GM12892 (cell line): ENCODE data around the gene SIK3.

ENCODE experiments used
- DNase-seq: peaks from one replicate; pipeline ENCODE4 v3.0.0; 2011; ENCODE audit not compliant: insufficient read length
- FAIRE-seq: peaks from 2 replicates; lab custom pipeline; 2011; peaks lifted over from hg19 to GRCh38; lab: Jason Lieb, UNC
- POLR2A ChIP-seq: IDR thresholded peaks from 2 replicates; pipeline ENCODE4 v1.6.1; 2011; ENCODE audit warnings: low read depth, low read length, control low read depth
- POLR2AphosphoS5 ChIP-seq: IDR thresholded peaks from 2 replicates; pipeline ENCODE4 v1.6.1; 2011; ENCODE audit warnings: low read depth, low read length, control low read depth
- TAF1 ChIP-seq: IDR thresholded peaks from 2 replicates; pipeline ENCODE4 v1.6.1; 2011; ENCODE audit warnings: low read depth, mild to moderate bottlenecking, control low read depth, low read length, borderline replicate concordance

The SIK3 gene

DNA sequence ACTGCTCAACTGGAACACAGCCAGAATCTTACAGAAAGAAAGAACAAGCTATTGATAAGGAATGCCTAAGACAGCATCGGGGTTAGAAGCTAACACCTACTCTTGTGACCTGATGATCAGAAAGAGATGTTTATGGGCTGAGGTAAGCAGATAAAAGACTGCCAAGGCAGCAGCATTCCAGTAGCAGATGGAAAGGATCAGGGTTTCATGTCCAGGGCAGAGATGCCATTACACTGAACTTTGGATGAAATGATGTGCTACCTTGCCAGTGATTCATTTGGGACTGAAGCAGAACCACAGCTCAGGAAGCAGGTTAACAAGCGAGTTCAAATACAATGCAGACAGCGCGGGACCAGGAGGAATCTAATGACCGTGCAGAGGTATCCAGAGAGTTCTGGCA lies 233.7 kb downstream of the SIK3 start:
- no peak for DNase-seq
- TF ChIP-seq POLR2AphosphoS5 (no peak), TAF1 (no peak), POLR2A (no peak)
- no peak for FAIRE-seq

GRCh38 chr11:116862951-116863350 lies 235.3 kb downstream of the SIK3 start:
- no peak for DNase-seq
- FAIRE-seq, result no peak
- no peak for TF ChIP-seq POLR2A
- TF ChIP-seq POLR2AphosphoS5, result no peak
- no peak for TF ChIP-seq TAF1

DNA sequence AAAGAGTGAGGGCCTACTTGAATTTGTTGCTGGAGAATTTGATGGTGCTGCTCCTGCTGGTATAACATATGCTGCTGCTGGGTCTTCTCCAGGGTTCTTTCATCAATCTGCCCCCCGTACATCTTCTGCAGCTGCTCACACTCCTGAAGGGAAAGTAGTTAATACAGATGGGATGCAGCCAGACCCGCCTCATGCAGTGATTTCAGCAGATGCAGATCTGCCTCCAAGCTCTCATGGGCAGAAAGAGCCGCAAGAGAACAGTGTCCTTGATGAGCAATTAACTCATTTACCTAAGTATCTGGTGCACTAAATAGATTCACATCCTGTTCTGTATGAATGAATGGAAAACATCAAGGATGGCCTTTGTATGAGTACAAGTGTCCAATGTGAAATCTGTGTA lies 236.0 kb downstream of the SIK3 start:
- no peak for TF ChIP-seq POLR2AphosphoS5
- TF ChIP-seq TAF1, result no peak
- no peak for TF ChIP-seq POLR2A
- no peak for FAIRE-seq

GRCh38 chr11:116861539-116861938 lies 236.7 kb downstream of the SIK3 start:
- FAIRE-seq, result no peak
- TF ChIP-seq TAF1 (no peak), POLR2A (no peak), POLR2AphosphoS5 (no peak)
- no peak for DNase-seq

More for the DNA sequence above, 236.0 kb downstream of the SIK3 start:
- no peak for DNase-seq

- FAIRE-seq, result no peak
These were observed 237.9 kb downstream of the SIK3 start for GRCh38 chr11:116860303-116860702.

GRCh38 chr11:116859175-116859574 lies 239.1 kb downstream of the SIK3 start:
- DNase-seq (no peak), FAIRE-seq (no peak)
- TF ChIP-seq POLR2AphosphoS5 (no peak), TAF1 (no peak), POLR2A (no peak)

More at GRCh38 chr11:116860303-116860702, 237.9 kb downstream of the SIK3 start:
- TF ChIP-seq TAF1, result no peak
- no peak for TF ChIP-seq POLR2AphosphoS5
- no peak for TF ChIP-seq POLR2A
- DNase-seq, result no peak

DNA sequence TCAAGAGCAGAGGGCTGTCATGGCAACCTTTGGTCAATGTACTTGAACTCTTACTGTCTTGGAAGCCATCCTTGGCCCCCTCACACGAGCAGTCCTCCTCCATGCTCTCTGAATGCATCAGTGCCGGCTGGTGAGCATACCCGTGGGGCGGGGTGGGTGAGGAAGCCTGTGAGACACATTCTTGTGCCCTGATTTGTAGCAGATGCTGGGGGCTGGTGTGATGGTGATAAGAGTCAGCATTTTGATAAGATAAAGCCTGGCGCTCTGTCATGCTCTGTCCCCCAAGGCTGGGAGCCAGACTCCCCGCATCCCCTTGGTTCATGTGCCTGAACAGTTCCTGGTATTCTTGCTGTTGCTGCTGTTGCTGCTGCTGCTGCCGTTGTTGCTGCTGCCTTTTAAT lies 240.3 kb downstream of the SIK3 start:
- TF ChIP-seq POLR2AphosphoS5 (no peak), POLR2A (no peak), TAF1 (no peak)
- DNase-seq (no peak), FAIRE-seq (no peak)

DNA sequence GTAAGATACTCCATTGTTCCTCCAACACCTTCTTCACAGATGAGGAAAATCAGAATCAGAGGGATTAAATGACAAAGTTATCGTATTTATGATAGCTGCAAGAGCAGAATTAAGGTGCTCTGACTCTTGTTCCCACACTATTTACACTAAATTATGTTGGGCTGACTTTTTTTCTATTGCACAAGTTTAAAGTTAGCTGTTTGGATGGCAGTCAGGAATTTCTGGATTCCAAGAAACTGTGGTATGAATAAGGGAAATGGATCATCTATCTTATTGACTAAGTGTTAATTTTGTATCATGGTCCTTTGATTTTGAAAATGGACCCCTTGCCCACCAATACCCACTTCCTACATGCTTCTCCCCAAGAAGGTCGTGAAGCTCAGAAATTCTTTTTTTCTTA lies 240.9 kb downstream of the SIK3 start:
- TF ChIP-seq POLR2AphosphoS5 (no peak), TAF1 (no peak), POLR2A (no peak)
- DNase-seq (no peak), FAIRE-seq (no peak)

DNA sequence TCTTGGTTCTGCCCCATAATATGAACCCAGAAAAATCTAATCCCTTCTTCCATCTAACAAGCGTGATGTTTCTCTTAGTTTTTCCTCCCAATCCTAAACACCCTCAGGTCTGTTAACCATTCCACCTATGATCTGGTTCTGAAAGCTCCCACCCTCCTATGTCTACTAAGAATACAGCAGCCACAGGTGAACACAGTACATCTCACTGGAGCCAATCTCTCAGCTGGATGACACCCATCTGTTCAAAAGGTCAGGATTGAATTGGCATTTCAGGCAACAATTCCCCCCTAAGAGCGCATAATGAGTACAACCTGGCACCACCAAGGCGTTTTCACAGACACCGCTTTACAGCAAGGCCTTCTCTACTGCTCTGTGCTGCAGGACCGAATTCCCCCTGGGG lies 241.8 kb downstream of the SIK3 start:
- FAIRE-seq (no peak), DNase-seq (no peak)
- TF ChIP-seq TAF1 (no peak), POLR2A (no peak), POLR2AphosphoS5 (no peak)

DNA sequence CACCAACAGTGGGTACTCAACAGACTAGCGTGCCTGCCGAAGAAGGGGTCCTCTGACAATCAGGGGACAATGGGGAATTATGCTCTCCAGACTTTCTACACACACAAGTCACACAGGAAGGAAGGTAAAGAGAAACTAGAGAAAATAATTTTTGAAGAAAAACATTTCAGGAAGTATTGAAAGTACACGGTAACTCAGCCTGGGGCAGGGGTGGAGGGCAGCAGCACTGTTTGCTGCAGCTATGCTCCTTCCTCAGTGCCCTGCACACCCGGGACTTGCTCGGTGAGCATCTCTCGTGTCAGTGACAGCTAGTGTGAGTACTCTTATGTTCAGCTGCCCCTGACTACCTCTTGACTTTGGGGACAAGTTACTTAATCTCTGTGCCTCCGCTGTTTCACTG lies 242.8 kb downstream of the SIK3 start:
- DNase-seq, result no peak
- FAIRE-seq, result no peak
- TF ChIP-seq POLR2A, result no peak

DNA sequence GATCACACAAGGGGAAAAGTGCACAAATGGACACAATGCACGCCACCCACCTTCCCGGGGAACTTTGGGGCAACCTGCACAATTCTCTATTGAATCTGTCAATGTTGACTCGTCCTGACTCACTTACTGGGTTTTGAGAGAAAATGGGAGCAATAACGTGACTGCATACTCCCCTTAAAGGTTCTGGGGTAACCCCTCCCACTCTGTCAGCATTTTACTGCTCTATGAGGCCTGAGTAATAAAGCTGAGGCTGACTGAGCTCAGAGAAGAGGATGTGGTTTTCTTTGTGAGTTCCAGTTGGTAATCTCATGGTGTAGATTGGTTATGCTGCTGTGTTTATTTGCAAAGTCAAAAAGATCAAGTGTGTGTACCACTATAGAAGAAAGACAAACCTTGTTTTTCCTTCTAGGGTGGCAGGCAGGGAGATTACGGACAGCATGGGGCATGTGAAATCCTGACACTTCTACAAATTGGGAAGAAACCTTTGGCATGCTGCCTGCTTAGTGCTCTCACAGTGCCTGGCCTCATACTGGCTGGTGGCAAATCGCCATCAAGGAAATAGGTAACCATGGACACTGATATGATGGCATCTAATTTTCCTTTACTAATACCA lies 244.7 kb downstream of the SIK3 start:
- TF ChIP-seq POLR2AphosphoS5, result no peak; the same call in 1 of the 2 replicates
- peak; percentile 58; the same call in 1 of the 2 replicates for TF ChIP-seq POLR2A
- FAIRE-seq (peak; percentile 95), DNase-seq (peak; percentile 58)

- FAIRE-seq (peak; percentile 17), DNase-seq (no peak)
- TF ChIP-seq POLR2AphosphoS5, result no peak
- no peak for TF ChIP-seq TAF1
- TF ChIP-seq POLR2A, result no peak
These were observed 245.8 kb downstream of the SIK3 start for GRCh38 chr11:116852261-116853031.
